ENCODE results near the gene SIPA1L3. TPM values are rescaled to one million over a fixed set of nuclear protein-coding genes. Genes with fewer than 3 reads are reported as not detected.
A peak's percentile ranks its signal among the peaks of the same experiment; 100 is the strongest.

The SIPA1L3 gene
- total and polyA plus RNA-seq, 2 of the 13 experiments (the other 11 are each of a cell fraction or from before 2014, with no cell fraction given): 5.5 to 7.7 TPM

- peak; percentile 34; the same call in 1 of the 2 replicates for TF ChIP-seq PRDM10 (CRISPR knock-in tag; IDR thresholded peaks at IDR 0.05; ENCODE audit: low read depth)
- peak; percentile 64 for TF ChIP-seq ELF3 (CRISPR knock-in tag; IDR thresholded peaks at IDR 0.05)
- peak; percentile 60; the same call in 1 of the 2 replicates for TF ChIP-seq HBP1 (CRISPR knock-in tag; IDR thresholded peaks at IDR 0.05; ENCODE audit: low read depth)
- TF ChIP-seq TCF12 (IDR thresholded peaks at IDR 0.05): no peak
- TF ChIP-seq TCF12 (CRISPR knock-in tag; IDR thresholded peaks at IDR 0.05): no peak
- TF ChIP-seq CTCF (CRISPR knock-in tag; IDR thresholded peaks at IDR 0.05): no peak
- TF ChIP-seq FOXK1 (CRISPR knock-in tag; IDR thresholded peaks at IDR 0.05; ENCODE audit: borderline replicate concordance, low read depth): no peak
- TF ChIP-seq RXRA (CRISPR knock-in tag; IDR thresholded peaks at IDR 0.05): peak; percentile 91
- TF ChIP-seq KMT2B (CRISPR knock-in tag; IDR thresholded peaks at IDR 0.05): no peak
- no peak for TF ChIP-seq ZFP36L1 (CRISPR knock-in tag; IDR thresholded peaks at IDR 0.05)
- no peak for TF ChIP-seq POLR2A (IDR thresholded peaks at IDR 0.05; ENCODE audit: insufficient read depth in 1 of 2, low read depth in 2 of 2, low read length in 2 of 2)
- peak; percentile 77 for TF ChIP-seq HOXA3 (CRISPR knock-in tag; IDR thresholded peaks at IDR 0.05)
- TF ChIP-seq DNMT3B (CRISPR knock-in tag; conservative IDR thresholded peaks at IDR 0.05): no peak
- TF ChIP-seq ZNF264 (CRISPR knock-in tag; IDR thresholded peaks at IDR 0.05): peak; percentile 56; the same call in 1 of the 2 replicates
- no peak for TF ChIP-seq FOXO4 (CRISPR knock-in tag; conservative IDR thresholded peaks at IDR 0.05)
- TF ChIP-seq ZNF552 (CRISPR knock-in tag; IDR thresholded peaks at IDR 0.05; ENCODE audit: borderline replicate concordance): no peak
- no peak for TF ChIP-seq CREBL2 (CRISPR knock-in tag; IDR thresholded peaks at IDR 0.05; ENCODE audit: borderline replicate concordance)
- TF ChIP-seq ETV5 (CRISPR knock-in tag; IDR thresholded peaks at IDR 0.05; ENCODE audit: borderline replicate concordance): no peak; the same call in 1 of the 2 replicates
- TF ChIP-seq GMEB1 (CRISPR knock-in tag; IDR thresholded peaks at IDR 0.05; ENCODE audit: borderline replicate concordance): peak; percentile 34; the same call in 1 of the 2 replicates
- no peak for TF ChIP-seq ZNF562 (CRISPR knock-in tag; IDR thresholded peaks at IDR 0.05; ENCODE audit: borderline replicate concordance)
- TF ChIP-seq ZZZ3 (CRISPR knock-in tag; IDR thresholded peaks at IDR 0.05; ENCODE audit: borderline replicate concordance): no peak
Measured at GRCh38 chr19:37933937-37934358, 26.9 kb downstream of the SIPA1L3 start (continued).
